HG03175 (cell line): ENCODE measurements around the gene DCAF5.

Experiments used
- ATAC-seq: cut with Tn5 transposase; IDR thresholded peaks from one replicate; pipeline ENCODE4 v1.9.1; 2021; ENCODE audit warnings: mild to moderate bottlenecking, moderate library complexity; ENCODE audit not compliant: unreplicated experiment

The DCAF5 gene

GRCh38 chr14:69149461-69150244, 3.3 kb downstream of the DCAF5 start:
- ATAC-seq = no peak

- ATAC-seq = no peak
These were observed 10.8 kb downstream of the DCAF5 start for GRCh38 chr14:69142101-69142500.

GRCh38 chr14:69141550-69141949, 11.4 kb downstream of the DCAF5 start:
- no peak for ATAC-seq

- no peak for ATAC-seq
These were observed 13.2 kb downstream of the DCAF5 start for GRCh38 chr14:69139743-69140142.

GRCh38 chr14:69137843-69138535, 14.9 kb downstream of the DCAF5 start:
- no peak for ATAC-seq

DNA sequence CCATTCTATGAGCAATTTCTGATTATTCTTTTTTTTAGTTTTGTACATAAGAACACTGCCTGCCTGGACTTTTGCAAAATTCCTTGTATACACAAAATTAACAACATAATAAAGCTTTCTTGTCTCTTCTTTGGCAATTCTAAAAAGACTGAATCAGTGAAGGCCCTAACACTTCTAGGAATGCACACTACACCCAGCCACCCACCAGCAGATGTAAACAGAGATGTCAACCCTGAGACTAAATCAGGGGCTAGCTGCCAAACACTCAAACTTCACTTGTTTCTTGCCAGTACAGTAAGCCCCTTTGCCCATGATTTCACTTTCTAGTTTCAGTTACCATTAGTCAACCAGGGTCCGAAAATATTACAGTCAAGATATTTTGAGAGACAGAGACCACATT, 15.5 kb downstream of the DCAF5 start:
- no peak for ATAC-seq

GRCh38 chr14:69135133-69135532, 17.8 kb downstream of the DCAF5 start:
- no peak for ATAC-seq

- ATAC-seq = no peak
These were observed 19.5 kb downstream of the DCAF5 start for GRCh38 chr14:69133206-69134125.

GRCh38 chr14:69132513-69133181, 20.3 kb downstream of the DCAF5 start:
- ATAC-seq = no peak

DNA sequence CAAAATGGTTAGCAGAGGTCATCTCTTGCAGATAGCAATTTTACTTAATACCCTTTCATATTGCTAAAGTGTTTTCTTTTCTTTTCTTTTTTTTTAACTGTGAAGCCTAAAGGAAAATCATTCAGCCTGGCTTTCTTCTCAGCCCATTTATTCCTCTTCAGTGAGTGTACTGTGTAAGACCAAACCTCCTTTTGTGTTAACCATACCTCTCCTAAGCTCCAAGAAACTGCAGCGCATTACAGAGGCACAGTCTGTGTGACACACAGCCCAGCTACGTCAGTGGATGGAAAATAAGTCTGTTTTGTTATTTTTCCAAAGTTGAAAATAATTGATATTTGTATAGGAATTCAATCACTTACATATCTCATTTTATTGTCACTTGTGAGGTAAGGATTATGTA, 21.7 kb downstream of the DCAF5 start:
- no peak for ATAC-seq

DNA sequence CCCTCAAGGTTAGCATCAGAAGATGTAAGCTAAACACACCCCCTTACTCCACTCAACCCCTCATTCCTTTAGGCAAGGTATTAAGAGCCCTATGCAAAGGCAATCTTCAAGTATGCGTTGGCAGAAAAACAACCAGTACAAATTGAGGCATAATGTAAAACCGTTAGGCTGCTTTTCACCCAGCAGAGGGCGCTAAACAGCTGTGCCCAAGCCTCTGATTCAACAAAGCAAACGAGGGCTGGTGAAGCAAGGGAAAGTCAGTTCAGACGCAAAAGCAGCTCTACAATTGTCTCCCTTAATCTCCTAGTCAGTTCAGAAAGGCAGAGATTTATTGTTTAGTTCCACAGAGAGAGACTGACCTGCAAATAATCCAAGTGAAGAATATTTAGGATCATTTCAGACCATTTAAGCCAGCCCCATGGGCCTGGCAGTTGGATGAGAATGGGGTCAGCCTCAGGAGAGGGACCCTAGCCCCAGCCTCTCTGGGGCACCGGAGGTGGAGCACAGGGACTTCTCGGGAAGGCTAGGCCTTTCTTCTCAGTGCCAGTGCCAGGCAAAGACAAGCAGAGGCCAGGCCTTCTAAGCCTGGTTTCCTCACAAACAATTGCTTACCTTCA, 23.5 kb downstream of the DCAF5 start:
- peak; percentile 65 for ATAC-seq

- ATAC-seq = no peak
These were observed 34.6 kb downstream of the DCAF5 start for GRCh38 chr14:69118305-69118704.

DNA sequence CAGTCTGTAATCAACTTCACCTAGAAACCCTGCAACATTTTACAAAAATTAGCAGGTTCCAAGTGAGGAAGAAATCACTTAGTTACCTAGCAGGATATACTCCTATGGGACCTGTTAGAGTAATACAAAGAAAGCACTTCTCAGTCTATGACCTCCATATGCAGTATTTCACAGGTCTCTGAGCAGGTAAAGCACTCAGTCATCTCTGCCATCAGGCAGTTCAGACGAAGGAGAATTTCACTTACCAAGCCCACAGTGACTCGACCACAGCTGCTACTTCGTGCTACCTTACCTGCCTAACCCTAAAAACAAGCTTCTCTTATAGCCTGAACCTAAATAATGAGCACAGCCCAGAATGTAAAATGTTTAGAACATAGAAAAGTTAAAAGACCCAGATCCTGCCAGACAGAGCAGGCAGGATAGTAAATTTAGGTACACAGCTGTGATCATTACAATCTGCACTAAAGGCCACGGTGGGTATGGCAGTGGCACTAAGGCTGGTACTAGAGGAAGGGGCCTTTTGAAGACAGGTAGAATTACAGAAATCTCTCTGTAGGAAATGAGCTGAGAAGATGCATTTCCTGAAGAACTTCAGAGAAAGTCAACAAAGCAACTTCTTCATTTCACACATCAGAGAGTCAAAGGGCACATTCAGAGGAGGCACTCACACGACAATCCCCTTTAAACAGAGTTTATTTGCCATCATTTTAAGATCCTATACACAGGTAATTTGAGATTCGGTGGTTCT, 35.7 kb downstream of the DCAF5 start:
- ATAC-seq = no peak

DNA sequence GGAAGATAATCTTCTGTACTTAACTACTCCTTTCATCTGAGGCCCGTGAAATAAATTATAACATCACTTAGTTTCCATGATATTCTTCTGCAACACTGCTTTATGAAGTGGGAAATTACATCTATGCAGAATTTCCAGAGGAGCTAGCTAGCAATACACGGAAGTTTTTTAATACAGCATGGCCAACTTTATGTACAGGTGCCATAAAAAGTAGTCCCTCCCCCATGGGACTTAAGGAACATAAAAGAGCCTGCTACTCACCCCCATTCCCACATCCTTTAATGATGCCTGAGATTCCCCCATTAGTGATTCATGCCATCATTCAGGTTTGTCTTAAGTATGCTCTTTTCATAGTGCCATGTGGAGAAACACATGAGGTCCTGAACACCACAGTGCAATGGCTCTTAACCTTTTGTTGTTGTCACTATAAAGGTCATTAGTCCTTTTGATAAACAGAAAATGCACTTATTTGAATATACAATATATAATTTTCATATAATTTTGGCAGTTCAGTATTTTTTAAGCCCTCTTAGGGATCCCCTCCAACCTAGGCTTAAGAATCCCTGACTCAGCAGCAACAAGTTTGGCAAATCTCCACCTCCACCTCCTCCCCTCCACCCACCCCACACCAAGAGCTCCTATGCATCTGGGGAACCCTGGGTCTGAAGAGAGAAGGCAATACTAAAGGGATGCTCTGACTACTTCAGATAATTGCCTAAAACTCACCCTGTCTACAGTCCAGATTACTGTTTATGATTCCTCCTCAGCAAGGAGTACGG, 37.3 kb downstream of the DCAF5 start:
- no peak for ATAC-seq

- no peak for ATAC-seq
These were observed 38.2 kb downstream of the DCAF5 start for GRCh38 chr14:69114763-69115162.

DNA sequence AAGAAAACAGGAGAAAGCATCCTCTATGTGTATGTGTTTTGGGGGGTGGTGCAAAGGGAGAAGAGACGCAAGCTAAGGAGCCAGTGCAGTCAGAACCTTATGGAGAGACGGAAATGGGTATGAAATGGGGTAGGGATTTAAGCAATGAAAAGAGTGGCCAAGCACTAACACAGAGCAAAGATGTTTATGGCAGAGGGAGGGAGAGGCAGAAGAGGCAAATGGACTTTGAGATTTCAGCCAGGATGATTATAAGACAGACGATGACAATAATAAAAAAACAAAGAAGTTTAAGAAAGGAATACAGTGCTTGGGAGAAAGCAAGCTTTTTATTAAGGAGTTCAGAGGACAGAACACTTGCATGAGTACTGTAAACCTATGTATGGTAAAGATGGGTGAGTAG, 44.6 kb downstream of the DCAF5 start:
- no peak for ATAC-seq

GRCh38 chr14:69107407-69108003, 45.4 kb downstream of the DCAF5 start:
- ATAC-seq = no peak

- no peak for ATAC-seq
These were observed 46.5 kb downstream of the DCAF5 start for GRCh38 chr14:69106451-69106850.

DNA sequence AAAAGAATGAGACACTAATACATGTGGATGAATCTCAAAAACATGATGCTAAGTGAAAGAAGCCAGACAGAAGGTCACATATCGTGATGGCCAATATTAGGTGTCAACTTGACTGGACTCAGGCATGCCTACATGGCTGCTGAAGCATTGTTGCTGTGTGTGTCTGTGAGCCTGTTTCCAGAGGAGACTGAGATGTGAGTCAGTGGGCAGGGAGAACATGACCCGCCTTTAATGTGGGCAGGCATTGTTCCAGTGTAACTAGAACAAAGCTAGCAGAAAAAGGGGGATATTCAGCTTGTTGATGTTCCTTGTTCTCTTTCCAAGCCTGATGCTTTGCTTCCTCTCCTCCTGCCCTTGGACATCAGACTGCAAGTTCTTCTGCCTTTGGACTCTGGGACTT, 47.6 kb downstream of the DCAF5 start:
- no peak for ATAC-seq
